ENCODE data around the gene PBLD.

Gene PBLD

DNA sequence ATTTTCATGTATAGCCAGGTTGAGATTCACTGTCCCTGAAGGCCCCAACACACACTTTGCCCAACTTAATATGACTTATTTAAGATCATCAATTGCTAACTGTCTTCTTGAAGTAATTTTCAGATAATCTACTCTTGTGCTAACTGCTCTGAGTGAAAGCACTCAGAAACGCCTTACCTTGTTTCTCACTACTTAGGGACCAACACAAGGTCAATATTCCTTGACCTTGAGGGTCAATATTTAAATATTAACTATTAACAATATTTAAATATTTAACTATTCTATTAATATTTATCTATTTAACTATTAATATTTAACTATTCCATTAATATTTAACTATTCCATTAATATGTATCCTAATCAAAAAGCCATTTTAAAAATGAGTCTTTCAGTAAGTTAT, 26.9 kb downstream of the PBLD start:
- H3K9ac ChIP-seq (ENCODE audit: low read length) = no peak overlapping the region
- H3K4me3 ChIP-seq (ENCODE audit: insufficient read depth in 1 of 2, low read depth in 1 of 2, low read length in 2 of 2) = no peak overlapping the region
- no peak overlapping the region for H2BK15ac ChIP-seq (ENCODE audit: low read depth, poor library complexity, severe bottlenecking)
- no peak overlapping the region for H3K23ac ChIP-seq (ENCODE audit: low read length in 2 of 2)
- DNase-seq = no peak
- H3K27me3 ChIP-seq (ENCODE audit: control insufficient read depth in 1 of 2, insufficient read depth in 1 of 2, low read length in 2 of 2) = no peaks in the 10 kb centered on the region
- WGBS = 0% methylated on average over 1 of the region's 1 CpG
- H4K91ac ChIP-seq (ENCODE audit: low read length) = no peak overlapping the region
- H3K79me1 ChIP-seq (replicated peaks; ENCODE audit: low read length, poor library complexity, severe bottlenecking) = no peaks in the 10 kb centered on the region
- H3K9me3 ChIP-seq (ENCODE audit: control insufficient read depth, low read length) = no peaks in the 10 kb centered on the region
- H3K36me3 ChIP-seq (ENCODE audit: control insufficient read depth in 1 of 2, insufficient read depth in 2 of 2, low read depth in 1 of 2, low read length in 2 of 2) = no peaks in the 10 kb centered on the region
- no peak overlapping the region for H3K4me2 ChIP-seq (ENCODE audit: low read length, poor library complexity, severe bottlenecking)
- H2AFZ ChIP-seq (ENCODE audit: low read depth, low read length) = no peak overlapping the region
- H3K4me1 ChIP-seq (ENCODE audit: control insufficient read depth, insufficient read depth, low read depth, low read length) = peaks cover 3% of the 10 kb centered on the region
- H3K14ac ChIP-seq (ENCODE audit: low read length in 2 of 2) = no peak overlapping the region
- H4K8ac ChIP-seq (ENCODE audit: low read length) = no peak overlapping the region
- H2BK5ac ChIP-seq (ENCODE audit: low read depth, low read length, poor library complexity, severe bottlenecking) = no peak overlapping the region
- H2AK5ac ChIP-seq (ENCODE audit: low read length, severe bottlenecking) = no peak overlapping the region
- H2BK120ac ChIP-seq (ENCODE audit: low read depth, low read length) = no peak overlapping the region
- no peak overlapping the region for H3K18ac ChIP-seq (ENCODE audit: low read depth in 1 of 2, low read length in 2 of 2)
- no peak overlapping the region for H3K4ac ChIP-seq (ENCODE audit: low read depth in 1 of 2, low read length in 2 of 2)
- no peak overlapping the region for H3K27ac ChIP-seq (ENCODE audit: low read length, poor library complexity, severe bottlenecking)
- H2BK12ac ChIP-seq (ENCODE audit: low read length in 2 of 2) = no peak overlapping the region

- no peaks in the 10 kb centered on the region for H3K79me1 ChIP-seq (replicated peaks; ENCODE audit: low read length, poor library complexity, severe bottlenecking)
- H4K8ac ChIP-seq (ENCODE audit: low read length) = no peak overlapping the region
- H3K23ac ChIP-seq (ENCODE audit: low read length in 2 of 2) = no peak overlapping the region
- no peak overlapping the region for H3K4me3 ChIP-seq (ENCODE audit: insufficient read depth in 1 of 2, low read depth in 1 of 2, low read length in 2 of 2)
- no peak overlapping the region for H2BK12ac ChIP-seq (ENCODE audit: low read length in 2 of 2)
- no peak overlapping the region for H3K4me2 ChIP-seq (ENCODE audit: low read length, poor library complexity, severe bottlenecking)
- H2AK5ac ChIP-seq (ENCODE audit: low read length, severe bottlenecking) = no peak overlapping the region
- H4K91ac ChIP-seq (ENCODE audit: low read length) = no peak overlapping the region
- no peak overlapping the region for H2BK120ac ChIP-seq (ENCODE audit: low read depth, low read length)
- no peak overlapping the region for H3K14ac ChIP-seq (ENCODE audit: low read length in 2 of 2)
- 83% methylated on average over 7 of the region's 7 CpGs for WGBS
- no peaks in the 10 kb centered on the region for H3K36me3 ChIP-seq (ENCODE audit: control insufficient read depth in 1 of 2, insufficient read depth in 2 of 2, low read depth in 1 of 2, low read length in 2 of 2)
- H3K9ac ChIP-seq (ENCODE audit: low read length) = no peak overlapping the region
- no peak overlapping the region for H2AFZ ChIP-seq (ENCODE audit: low read depth, low read length)
- no peak overlapping the region for H2BK5ac ChIP-seq (ENCODE audit: low read depth, low read length, poor library complexity, severe bottlenecking)
- no peaks in the 10 kb centered on the region for H3K27me3 ChIP-seq (ENCODE audit: control insufficient read depth in 1 of 2, insufficient read depth in 1 of 2, low read length in 2 of 2)
- no peak overlapping the region for H3K27ac ChIP-seq (ENCODE audit: low read length, poor library complexity, severe bottlenecking)
- no peaks in the 10 kb centered on the region for H3K9me3 ChIP-seq (ENCODE audit: control insufficient read depth, low read length)
- peaks cover 3% of the 10 kb centered on the region for H3K4me1 ChIP-seq (ENCODE audit: control insufficient read depth, insufficient read depth, low read depth, low read length)
- H3K4ac ChIP-seq (ENCODE audit: low read depth in 1 of 2, low read length in 2 of 2) = no peak overlapping the region
- DNase-seq = no peak
- H2BK15ac ChIP-seq (ENCODE audit: low read depth, poor library complexity, severe bottlenecking) = no peak overlapping the region
- no peak overlapping the region for H3K18ac ChIP-seq (ENCODE audit: low read depth in 1 of 2, low read length in 2 of 2)
Measured at GRCh38 chr10:68303849-68304412, 28.8 kb downstream of the PBLD start.

- Histone ChIP-seq H3K23ac (ENCODE audit: low read length in 2 of 2) (no peak overlapping the region), H3K9me3 (ENCODE audit: control insufficient read depth, low read length) (no peaks in the 10 kb centered on the region), H3K18ac (ENCODE audit: low read depth in 1 of 2, low read length in 2 of 2) (no peak overlapping the region), H2BK12ac (ENCODE audit: low read length in 2 of 2) (no peak overlapping the region), H3K27ac (ENCODE audit: low read length, poor library complexity, severe bottlenecking) (no peak overlapping the region), H2BK120ac (ENCODE audit: low read depth, low read length) (no peak overlapping the region), H3K4me1 (ENCODE audit: control insufficient read depth, insufficient read depth, low read depth, low read length) (peaks cover 3% of the 10 kb centered on the region), H3K79me1 (replicated peaks; ENCODE audit: low read length, poor library complexity, severe bottlenecking) (no peaks in the 10 kb centered on the region), H2BK15ac (ENCODE audit: low read depth, poor library complexity, severe bottlenecking) (no peak overlapping the region), H3K4ac (ENCODE audit: low read depth in 1 of 2, low read length in 2 of 2) (no peak overlapping the region), H4K91ac (ENCODE audit: low read length) (no peak overlapping the region), H3K27me3 (ENCODE audit: control insufficient read depth in 1 of 2, insufficient read depth in 1 of 2, low read length in 2 of 2) (no peaks in the 10 kb centered on the region), H3K4me2 (ENCODE audit: low read length, poor library complexity, severe bottlenecking) (no peak overlapping the region), H3K14ac (ENCODE audit: low read length in 2 of 2) (no peak overlapping the region), H2AFZ (ENCODE audit: low read depth, low read length) (no peak overlapping the region), H4K8ac (ENCODE audit: low read length) (no peak overlapping the region), H2BK5ac (ENCODE audit: low read depth, low read length, poor library complexity, severe bottlenecking) (no peak overlapping the region), H2AK5ac (ENCODE audit: low read length, severe bottlenecking) (no peak overlapping the region), H3K36me3 (ENCODE audit: control insufficient read depth in 1 of 2, insufficient read depth in 2 of 2, low read depth in 1 of 2, low read length in 2 of 2) (no peaks in the 10 kb centered on the region), H3K4me3 (ENCODE audit: insufficient read depth in 1 of 2, low read depth in 1 of 2, low read length in 2 of 2) (no peak overlapping the region), H3K9ac (ENCODE audit: low read length) (no peak overlapping the region)
- no peak for DNase-seq
- WGBS = 74% methylated on average over 4 of the region's 5 CpGs
Measured at GRCh38 chr10:68302871-68303270, 29.9 kb downstream of the PBLD start.

- no peaks in the 10 kb centered on the region for H3K27me3 ChIP-seq (ENCODE audit: control insufficient read depth in 1 of 2, insufficient read depth in 1 of 2, low read length in 2 of 2)
- H2BK15ac ChIP-seq (ENCODE audit: low read depth, poor library complexity, severe bottlenecking) = no peak overlapping the region
Measured at GRCh38 chr10:68302503-68302823, 30.3 kb downstream of the PBLD start.

More at GRCh38 chr10:68302503-68302823, 30.3 kb downstream of the PBLD start:
- Histone ChIP-seq H4K8ac (ENCODE audit: low read length) (no peak overlapping the region), H3K4ac (ENCODE audit: low read depth in 1 of 2, low read length in 2 of 2) (no peak overlapping the region), H3K23ac (ENCODE audit: low read length in 2 of 2) (no peak overlapping the region), H2BK5ac (ENCODE audit: low read depth, low read length, poor library complexity, severe bottlenecking) (no peak overlapping the region), H3K18ac (ENCODE audit: low read depth in 1 of 2, low read length in 2 of 2) (no peak overlapping the region), H3K14ac (ENCODE audit: low read length in 2 of 2) (no peak overlapping the region), H3K4me3 (ENCODE audit: insufficient read depth in 1 of 2, low read depth in 1 of 2, low read length in 2 of 2) (no peak overlapping the region), H3K27ac (ENCODE audit: low read length, poor library complexity, severe bottlenecking) (no peak overlapping the region), H2AFZ (ENCODE audit: low read depth, low read length) (no peak overlapping the region), H4K91ac (ENCODE audit: low read length) (no peak overlapping the region), H2AK5ac (ENCODE audit: low read length, severe bottlenecking) (peak overlapping the region; percentile 54), H3K9ac (ENCODE audit: low read length) (no peak overlapping the region), H2BK120ac (ENCODE audit: low read depth, low read length) (no peak overlapping the region), H3K36me3 (ENCODE audit: control insufficient read depth in 1 of 2, insufficient read depth in 2 of 2, low read depth in 1 of 2, low read length in 2 of 2) (no peaks in the 10 kb centered on the region), H3K9me3 (ENCODE audit: control insufficient read depth, low read length) (no peaks in the 10 kb centered on the region), H2BK12ac (ENCODE audit: low read length in 2 of 2) (no peak overlapping the region), H3K4me2 (ENCODE audit: low read length, poor library complexity, severe bottlenecking) (no peak overlapping the region), H3K4me1 (ENCODE audit: control insufficient read depth, insufficient read depth, low read depth, low read length) (peaks cover 3% of the 10 kb centered on the region), H3K79me1 (replicated peaks; ENCODE audit: low read length, poor library complexity, severe bottlenecking) (no peaks in the 10 kb centered on the region)
- DNase-seq = no peak
- WGBS = 80% methylated on average over 1 of the region's 2 CpGs

All from mesenchymal stem cell (in vitro differentiated cells and primary cell).